Stimulated activated CD4-positive, alpha-beta T cell treated with anti-CD3 and anti-CD28 coated beads, TNF-alpha, amount 100 ng/mL, for 4 hours (primary cell): ENCODE data around the gene ZFP91.
A peak's percentile ranks its signal among the peaks of the same experiment; 100 is the strongest.
"Not testable (repeated sequence)": the region's sequence is repeated elsewhere in the genome, so short reads cannot be mapped to it uniquely, and the experiment has no call there.

ENCODE experiments used
- DNase-seq, 3 experiments: peaks; one replicate each; pipeline ENCODE4 v3.0.0-alpha.2; 2020; ENCODE audit warnings: low read depth in 3 of 3

The ZFP91 gene, protein sequence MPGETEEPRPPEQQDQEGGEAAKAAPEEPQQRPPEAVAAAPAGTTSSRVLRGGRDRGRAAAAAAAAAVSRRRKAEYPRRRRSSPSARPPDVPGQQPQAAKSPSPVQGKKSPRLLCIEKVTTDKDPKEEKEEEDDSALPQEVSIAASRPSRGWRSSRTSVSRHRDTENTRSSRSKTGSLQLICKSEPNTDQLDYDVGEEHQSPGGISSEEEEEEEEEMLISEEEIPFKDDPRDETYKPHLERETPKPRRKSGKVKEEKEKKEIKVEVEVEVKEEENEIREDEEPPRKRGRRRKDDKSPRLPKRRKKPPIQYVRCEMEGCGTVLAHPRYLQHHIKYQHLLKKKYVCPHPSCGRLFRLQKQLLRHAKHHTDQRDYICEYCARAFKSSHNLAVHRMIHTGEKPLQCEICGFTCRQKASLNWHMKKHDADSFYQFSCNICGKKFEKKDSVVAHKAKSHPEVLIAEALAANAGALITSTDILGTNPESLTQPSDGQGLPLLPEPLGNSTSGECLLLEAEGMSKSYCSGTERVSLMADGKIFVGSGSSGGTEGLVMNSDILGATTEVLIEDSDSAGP

DNA sequence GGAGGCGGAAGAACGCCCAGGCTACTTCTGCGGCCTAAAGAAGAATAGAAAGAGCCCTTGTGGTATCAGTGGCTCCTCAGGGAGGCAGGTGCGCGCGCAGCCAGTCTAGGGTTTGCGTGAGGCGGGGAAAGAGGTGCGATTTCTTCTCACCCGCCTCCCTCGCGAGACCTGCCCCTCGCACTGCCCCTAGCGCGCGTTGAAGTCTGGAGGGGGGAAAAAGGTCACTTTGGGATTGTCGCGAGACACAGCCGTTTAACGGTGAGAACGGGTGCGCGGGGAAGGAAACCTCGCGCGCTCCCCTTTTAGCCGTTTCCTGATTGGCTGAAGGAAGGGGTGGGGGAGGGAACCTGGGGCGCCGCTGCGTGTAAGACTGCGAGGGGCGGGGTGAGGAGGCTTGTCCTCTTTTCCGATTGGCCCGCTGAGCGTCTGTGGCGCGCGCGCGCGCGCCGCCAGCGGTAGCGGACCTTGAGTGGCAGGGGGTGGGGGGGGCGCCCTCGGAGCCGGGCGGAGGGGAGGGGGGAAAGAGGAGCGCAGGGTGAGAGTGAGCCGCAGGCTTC lies at the start of gene ZFP91:
Gene ZFP91 (plus strand): TSS at position 429 of the 557 bp plus-strand sequence. CDS start 219 bp downstream, outside the sequence.
- DNase-seq = peak; percentile 86 to 95 (median 94)

DNA sequence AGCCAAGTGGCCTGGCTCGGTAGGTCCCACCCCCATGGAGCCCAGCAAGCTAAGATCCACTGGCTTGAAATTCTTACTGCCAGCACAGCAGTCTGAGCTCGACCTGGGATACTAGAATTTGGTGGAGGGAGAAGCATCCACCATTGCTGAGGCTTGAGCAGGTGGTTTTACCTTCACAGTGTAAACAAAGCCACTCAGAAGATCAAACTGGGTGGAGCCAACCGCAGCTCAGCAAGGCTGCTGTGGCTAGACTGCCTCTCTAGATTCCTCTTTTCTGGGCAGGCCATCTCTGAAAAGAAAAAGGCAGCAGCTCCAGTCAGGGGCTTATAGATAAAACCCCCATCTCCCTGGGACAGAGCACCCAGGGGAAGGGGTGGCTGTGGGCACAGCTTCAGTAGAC lies 48.6 kb upstream of the ZFP91 start:
- no peak for DNase-seq

DNA sequence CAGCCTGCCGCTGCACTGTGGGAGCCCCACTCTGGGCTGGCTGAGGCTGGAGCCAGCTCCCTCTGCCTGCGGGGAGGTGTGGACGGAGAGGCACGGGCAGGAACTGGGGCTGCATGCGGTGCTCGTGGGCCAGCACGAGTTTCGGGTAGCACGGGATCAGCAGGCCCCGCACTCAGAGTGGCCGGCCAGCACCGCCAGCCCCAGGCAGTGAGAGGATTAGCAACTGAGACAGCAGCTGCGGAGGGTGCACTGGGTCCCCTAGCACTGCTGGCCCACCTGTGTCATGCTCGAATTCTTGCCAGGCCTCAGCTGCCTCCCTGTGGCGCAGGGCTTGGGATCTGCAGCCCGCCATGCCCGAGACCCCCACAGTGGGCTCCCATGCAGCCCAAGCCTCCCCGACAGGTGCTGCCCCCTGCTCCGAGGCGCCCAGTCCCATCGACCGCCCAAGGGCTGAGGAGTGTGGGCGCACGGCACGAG lies 47.0 kb upstream of the ZFP91 start:
- no peak for DNase-seq

DNA sequence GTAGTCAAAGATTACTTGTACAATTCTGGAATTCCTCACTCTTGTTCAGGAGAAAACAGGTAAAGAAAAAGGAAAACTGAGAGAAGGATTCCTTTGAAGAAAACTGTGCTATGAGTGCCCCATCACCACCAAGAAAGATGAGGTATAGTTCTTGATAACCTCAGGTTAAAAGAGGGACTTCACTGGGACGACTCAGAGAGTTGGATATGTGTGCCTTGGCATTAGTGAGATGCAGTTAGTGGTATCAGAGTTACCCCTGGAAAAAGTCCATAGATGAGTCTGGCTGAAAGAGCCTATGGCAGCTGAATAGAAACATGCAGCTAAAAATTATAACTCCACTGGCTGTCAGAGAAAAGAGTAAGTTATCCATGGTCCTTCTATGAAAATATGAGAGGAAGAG lies 32.0 kb upstream of the ZFP91 start:
- DNase-seq = no peak

DNA sequence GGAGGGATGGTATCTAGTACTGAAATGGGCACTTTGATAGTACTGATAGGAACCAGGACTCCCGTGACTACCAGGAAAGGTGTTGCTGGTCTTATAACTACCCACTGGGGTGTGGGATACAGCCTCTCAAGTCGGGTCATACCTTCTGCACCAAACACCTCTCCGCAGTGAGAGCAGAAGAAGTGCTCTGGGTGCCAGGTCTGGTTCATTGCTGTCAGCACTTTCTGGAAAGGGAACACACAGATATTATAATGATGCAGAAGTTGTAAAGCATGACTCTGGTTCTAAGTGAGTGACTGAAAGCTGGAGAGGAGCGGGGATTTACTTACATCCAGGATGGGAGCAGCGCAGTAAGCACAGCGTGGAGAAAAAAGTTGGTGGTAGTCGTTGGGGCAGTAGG lies 29.2 kb upstream of the ZFP91 start:
- no peak for DNase-seq

DNA sequence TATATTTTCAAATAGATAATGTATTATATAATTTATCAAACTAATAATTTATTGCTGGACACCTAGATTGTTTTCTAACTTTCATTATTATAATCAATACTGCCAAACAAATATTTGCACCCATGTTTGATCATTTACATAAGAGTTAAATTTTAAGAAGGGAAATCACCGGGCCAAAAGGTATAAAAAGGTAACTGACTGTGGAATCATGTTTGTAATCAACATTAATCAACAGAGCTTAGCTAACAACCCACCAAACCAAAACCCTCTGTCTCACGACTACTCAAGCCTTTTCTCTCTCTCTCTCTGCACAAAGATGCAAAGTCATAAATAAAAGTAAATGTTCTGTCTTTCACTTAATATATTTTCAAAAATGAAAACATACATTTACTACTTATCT lies 18.0 kb upstream of the ZFP91 start:
- DNase-seq = no peak

DNA sequence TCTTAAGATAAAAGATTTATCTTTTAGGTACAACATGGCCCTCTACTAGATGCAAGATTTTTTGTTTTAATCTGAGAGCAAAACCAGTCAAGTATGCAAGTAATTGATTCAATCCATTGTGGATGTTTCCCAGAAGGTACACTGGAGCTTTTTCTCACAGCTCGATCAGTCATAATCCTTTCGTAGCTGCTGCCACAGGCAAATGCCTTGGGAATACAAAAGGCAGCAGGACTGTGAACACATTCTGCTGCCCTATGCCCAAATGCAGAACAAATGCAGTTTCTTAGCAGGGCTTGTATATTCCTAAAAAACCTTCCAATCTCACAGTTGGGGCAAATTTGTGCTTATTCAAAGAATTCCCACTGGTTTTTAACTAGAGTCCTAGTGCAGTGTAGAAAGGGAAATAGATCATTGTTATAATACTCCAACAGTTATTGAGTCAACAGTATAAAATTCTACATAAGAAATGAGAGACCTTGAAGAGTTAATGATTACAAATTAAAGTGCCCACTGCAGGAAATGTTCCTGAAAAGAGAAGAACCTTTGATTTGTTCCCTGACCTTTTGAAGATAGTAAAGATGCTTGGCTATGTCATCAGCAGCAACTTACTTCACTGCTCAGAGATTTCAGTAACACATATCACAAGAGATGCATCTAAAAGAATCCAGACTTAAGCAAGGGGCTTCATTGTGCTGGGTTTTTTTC lies 17.3 kb upstream of the ZFP91 start:
- DNase-seq = no peak

DNA sequence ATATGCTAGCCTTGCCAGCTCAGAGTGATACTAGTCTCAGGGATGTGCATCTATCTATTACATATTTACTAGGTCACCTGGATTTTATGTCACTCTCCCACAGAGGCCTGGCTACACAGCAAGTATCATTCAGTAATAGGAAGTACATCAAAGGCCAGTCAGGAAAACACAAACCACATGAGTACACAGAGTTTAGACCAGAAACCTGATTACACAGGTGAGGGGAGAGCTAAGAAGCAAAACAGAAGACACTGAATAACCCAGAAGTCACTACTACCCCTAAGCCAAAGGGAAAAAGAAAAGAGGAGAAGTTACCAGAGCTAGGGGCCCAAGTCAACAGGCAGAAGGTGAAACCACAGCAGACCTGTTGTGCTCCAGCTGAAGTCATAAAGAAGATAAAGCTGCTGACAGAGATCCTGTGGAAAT lies 16.5 kb upstream of the ZFP91 start:
- no peak for DNase-seq

DNA sequence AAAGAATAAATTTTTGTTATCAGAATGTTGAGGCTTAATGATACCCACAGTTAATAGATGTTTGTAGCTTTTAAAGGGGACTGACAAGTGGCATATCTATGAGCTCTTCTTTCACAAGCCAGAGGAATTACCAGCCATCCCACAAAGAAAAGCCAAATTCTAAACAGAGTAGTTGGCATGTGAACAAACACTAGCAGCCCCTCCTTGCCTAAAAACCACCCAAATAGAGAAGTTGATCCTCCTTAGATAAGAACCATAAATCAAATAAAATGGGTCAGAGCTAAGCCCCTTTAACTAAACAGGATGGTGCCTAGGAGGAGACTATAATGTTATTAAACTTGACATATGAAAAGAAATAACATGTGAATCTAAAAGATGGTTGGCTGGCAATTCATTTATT lies 14.6 kb upstream of the ZFP91 start:
- no peak for DNase-seq

DNA sequence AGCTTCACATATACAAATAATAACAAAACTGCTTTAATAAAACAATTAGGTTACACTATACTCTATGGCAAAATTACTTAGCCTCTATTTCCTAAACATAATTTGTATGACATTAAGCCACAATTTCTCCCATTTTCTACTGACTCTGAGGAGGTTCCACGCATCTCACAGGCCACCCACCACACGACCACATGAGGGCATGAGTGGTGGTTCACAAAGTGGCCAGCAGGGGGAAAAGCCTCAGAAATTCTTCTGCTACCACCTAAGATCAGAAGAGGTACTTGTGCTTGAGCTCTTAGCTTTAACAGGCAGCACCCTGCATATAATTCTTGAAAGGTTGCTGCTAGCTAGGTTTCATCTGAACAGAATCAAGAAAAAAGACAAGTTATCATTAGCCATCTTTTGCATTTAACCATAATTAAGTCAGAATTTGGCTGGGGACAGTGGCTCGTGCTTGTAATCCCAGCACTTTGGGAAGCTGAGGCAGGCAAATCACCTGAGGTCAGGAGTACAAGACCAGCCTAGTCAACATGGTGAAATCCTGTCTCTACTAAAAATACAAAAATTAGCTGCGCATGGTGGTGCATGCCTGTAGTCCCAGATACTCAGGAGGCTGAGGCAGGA lies 10.9 kb upstream of the ZFP91 start:
- peak; percentile 43 to 62 (median 60) for DNase-seq

DNA sequence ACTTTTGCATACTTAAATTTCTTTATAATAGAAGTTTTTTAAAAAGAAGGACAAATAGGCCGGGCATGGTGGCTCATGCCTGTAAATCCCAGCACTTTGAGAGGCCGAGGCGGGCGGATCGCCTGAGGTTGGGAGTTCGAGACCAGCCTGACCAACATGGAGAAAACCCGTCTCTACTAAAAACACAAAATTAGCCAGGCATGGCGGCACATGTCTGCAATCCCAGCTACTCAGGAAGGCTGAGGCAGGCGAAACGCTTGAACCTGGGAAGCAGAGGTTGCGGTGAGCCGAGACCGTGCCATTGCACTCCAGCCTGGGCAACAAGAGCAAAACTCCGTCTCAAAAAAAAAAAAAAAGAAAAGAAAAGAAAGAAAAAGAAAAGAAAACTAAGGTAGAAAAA lies 6.0 kb upstream of the ZFP91 start:
- not testable (repeated sequence) for DNase-seq

DNA sequence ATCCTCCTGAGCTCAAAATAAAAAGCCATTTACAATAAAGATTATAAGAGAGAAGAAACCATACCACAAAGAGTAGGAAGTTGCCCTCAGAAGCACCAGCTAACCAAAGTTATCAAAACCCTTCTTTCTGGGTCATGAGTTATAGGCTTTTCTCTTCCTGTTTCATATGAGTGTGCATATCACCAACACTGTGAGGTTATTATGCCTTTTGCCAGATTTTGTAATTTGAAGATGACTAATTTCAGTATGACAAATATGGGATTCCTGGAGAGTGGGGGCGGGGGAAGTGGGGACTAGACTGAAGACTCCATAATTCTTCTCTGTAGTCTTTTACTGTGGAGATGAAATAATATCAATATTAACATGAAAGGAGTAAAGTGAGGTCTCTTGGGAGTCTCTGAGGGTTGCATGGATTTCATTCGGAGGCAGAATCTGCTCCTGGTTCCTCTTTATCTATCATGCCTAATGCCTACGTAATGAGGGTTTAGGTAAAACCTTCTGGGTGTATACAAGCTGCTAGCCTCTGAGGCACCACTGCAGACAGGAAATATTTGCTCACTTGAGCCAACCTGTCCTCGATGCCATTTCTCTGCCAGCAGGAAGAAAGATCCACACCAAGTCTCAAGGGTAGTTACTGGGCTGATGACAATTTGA lies 5.3 kb upstream of the ZFP91 start:
- peak in 2 of 3 experiments; percentile 44 to 45 for DNase-seq

DNA sequence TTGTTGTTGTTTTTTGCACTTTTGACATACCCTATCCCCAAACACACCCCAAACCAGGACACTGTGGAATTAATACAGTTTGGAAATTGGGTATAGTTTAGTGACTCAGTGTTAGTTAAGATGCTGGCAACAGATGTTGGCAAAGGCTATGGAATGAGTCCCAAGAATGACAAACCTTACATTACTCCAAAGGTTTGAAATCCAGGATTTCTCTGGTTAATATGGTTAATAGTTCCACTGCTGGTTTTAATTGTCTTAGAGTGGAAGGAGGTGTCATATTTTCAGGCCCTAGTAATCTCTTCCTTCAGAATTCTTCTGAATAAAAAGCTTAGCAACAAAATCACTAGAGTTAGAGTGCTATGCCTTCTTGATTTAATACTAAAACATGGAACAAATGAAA lies 4.0 kb upstream of the ZFP91 start:
- no peak for DNase-seq

DNA sequence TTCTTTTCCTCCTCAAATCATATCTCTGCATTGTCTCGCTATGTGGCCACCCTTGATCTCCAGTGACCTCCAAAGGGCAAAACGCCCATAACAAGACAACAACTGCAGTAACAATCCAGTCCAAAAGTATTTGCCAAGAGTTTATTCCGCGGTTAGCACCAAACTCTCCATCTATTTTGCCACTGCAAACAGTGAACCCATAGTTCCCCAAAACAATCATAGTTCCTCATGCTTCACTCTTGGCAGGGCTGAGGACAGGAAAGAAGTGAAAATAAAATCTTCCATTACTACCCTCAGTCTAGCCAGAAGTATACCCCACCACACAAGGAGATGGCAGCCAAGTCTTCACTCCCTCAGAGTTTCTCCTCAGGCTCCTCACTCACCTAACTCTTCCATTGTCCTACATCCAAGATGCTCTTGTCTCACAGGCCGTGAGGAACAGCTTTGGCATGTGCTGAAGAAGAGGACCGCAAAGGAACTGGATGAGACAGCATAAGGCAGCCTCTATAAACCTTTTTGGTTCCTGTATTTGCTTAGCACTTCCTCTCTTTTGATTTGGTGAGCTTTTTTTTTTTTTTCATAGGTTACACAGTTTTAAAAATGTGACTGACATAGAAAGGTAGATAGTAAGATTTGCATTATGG lies 3.4 kb upstream of the ZFP91 start, which contains the start of gene LPXN:
Gene LPXN (minus strand): TSS at position 480 of the 644 bp plus-strand sequence. CDS start 84 bp downstream, at position 396.
- DNase-seq = peak in 1 of 3 experiments; percentile 24

DNA sequence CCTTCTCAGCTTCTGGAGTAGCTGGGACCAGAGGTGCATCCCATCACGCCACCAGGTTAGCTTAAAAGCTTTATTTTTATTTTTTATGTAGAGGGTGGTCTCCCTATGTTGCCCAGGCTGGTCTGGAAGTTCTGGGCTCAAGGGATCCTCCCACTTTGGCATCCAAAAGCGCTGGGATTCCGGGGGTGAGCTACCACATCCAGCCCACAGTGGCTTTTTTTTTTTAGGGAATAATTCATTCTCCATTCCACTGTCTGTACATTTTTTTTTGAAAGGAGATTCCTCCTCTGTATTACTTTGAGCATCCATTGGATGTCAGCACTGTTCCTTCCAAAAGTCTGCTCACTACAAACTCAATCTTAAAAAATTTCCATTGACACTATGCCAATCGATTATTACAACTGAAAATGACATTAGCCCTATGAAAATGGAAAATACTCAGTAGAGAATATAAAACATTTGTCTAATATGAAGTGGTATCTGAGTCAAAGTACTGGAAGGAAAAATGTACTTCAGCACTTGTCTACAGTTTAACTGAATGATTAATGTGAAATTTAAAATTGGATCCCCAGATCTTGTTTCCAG lies 1.9 kb upstream of the ZFP91 start:
- DNase-seq = no peak

DNA sequence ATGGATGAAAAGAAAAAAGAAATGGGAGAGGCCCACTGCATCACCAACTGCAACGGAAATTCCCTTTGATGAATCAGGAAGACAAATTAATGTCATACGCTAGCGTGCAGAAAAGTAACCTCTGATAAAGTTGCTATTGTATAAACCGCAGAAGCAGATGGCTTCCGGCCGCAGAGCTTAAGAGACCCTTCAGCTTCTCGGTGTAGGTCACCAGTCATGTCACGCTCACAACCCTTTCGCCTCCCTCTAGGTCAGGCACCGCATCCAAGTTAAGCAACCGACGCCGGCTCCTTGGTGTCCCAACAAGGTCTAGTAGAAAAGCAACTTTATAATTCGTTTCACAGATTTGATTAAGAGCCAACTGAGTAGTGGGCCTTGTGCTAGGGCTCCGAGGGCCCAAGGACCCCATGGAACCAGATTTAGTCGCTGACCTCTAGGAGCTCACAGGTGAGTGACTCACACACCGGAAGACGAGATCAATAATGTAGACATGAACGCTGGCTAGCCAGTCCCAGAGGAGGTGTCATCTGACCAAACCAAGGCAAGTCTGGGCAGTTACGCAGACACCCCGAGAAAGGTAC lies 1.2 kb upstream of the ZFP91 start:
- peak; percentile 52 to 59 (median 57) for DNase-seq

DNA sequence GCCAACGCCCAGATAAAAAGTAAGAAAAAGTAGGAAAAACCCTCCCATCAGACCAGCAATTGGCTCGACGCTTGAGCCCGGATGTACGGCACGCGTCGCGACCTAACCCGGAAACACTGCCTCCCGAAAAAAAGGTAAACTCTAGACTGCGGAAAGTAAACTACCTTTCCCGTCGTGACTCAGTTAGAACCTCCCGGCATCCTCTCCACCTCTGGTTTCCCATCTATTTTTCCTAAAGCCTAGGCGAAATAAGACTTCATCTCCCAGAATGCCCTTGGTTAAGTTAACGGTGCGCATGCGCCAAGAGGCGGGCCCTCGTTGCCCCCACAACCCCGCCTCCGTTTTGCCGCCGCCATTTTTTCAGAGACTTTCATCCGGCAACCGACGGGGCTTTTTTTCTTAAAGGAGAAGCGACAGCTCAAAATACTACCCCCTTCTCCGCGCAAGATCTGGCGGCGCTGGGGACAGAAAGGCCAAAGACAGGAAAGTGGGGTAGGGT lies 678 bp upstream of the ZFP91 start:
- DNase-seq = peak; percentile 82 to 92 (median 85)

DNA sequence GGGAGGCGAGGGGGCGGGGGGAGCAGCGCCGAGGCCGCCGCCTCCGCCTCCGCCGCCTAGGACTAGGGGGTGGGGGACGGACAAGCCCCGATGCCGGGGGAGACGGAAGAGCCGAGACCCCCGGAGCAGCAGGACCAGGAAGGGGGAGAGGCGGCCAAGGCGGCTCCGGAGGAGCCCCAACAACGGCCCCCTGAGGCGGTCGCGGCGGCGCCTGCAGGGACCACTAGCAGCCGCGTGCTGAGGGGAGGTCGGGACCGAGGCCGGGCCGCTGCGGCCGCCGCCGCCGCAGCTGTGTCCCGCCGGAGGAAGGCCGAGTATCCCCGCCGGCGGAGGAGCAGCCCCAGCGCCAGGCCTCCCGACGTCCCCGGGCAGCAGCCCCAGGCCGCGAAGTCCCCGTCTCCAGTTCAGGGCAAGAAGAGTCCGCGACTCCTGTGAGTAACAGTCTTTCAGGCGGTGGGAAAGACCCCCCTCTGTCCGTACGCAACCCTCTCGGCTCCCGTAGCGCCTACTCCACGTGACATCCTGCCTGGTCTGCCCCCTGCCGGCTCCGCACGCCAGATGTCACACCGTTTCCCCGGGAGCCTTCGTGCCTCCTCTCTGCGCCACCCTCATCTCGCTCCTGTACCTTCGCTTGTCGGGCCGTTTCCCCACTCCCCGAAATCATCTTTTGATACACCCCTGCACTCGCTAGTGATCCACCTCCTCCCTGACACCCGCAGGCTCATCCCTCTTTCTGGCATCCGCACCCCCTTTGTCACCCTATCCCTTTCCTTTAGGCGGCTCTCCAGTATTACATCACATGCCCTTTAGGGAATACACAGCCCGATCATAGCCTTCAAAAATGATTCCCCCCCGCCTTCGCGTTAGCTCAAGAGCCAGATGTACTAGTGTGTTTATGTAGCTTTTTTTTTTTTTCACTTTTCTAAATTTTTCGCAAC lies 598 bp downstream of the ZFP91 start:
- DNase-seq = peak; percentile 85 to 87 (median 86)

DNA sequence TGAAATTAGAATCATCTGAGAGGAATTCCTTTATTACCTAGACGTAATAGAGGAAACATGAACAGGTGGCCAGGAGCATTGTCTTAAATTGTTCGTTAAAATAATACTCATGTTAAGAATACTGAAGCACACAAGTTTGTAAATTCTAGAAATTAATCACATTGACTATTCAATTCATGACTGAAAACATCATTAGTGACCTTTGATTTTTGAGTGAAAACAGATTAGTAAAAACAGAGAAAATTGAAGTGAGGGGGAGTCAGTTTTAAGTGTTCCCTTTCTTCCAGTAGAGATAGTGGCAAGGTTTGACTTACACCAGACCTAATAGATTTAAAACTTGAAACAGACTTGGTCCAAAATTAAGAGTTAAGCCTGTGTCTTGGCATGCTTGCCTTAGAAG lies 1.4 kb downstream of the ZFP91 start:
- no peak for DNase-seq
